ENCODE measurements around the gene BLVRA. TPM values are rescaled to one million over a fixed set of nuclear protein-coding genes. Genes with fewer than 3 reads are reported as not detected.

Gene BLVRA
- total RNA-seq, 1 experiment from 2014 or later = 29.7 TPM

- no peak for TF ChIP-seq ZBTB33 (IDR thresholded peaks at IDR 0.05; ENCODE audit: extremely low read depth, insufficient replicate concordance, low read length)
- no peak for TF ChIP-seq TCF7L2 (IDR thresholded peaks at IDR 0.05; ENCODE audit: borderline replicate concordance, extremely low read depth, insufficient read depth, insufficient read length)
- no peak for TF ChIP-seq MAX (IDR thresholded peaks at IDR 0.05)
- Histone ChIP-seq H3K27me3 (ENCODE audit: insufficient read depth, low read length) (no peaks in the 10 kb centered on the region), H3K9ac (ENCODE audit: low read length) (no peak overlapping the region), H3K79me2 (ENCODE audit: insufficient read depth, low read length) (no peaks in the 10 kb centered on the region), H3K36me3 (ENCODE audit: control insufficient read depth in 1 of 2, insufficient read depth in 2 of 2, low read length in 2 of 2) (no peaks in the 10 kb centered on the region), H3K4me2 (ENCODE audit: low read length) (no peak overlapping the region), H3K27ac (ENCODE audit: low read depth, low read length) (no peak overlapping the region), H3K9me2 (ENCODE audit: insufficient read depth) (no peaks in the 10 kb centered on the region), H3K4me3 (replicated peaks in 1 of 2; ENCODE audit: low read depth in 1 of 2, low read length in 2 of 2) (no peak overlapping the region), H3K4me1 (ENCODE audit: control insufficient read depth in 1 of 2, insufficient read depth in 2 of 2, low read length in 2 of 2) (peaks cover 3 to 5% of the 10 kb centered on the region in 2 experiments; a peak in 1 of 4 replicates), H4K20me1 (ENCODE audit: insufficient read depth) (no peaks in the 10 kb centered on the region), H3K9me3 (ENCODE audit: control insufficient read depth in 1 of 2, insufficient read depth in 1 of 2, low read depth in 1 of 2, low read length in 2 of 2) (no peaks in the 10 kb centered on the region), H2AFZ (ENCODE audit: low read depth, low read length, poor library complexity, severe bottlenecking) (no peak overlapping the region)
- BruUV-seq (replicated peaks) = no TSS peak
- POLR2A ChIA-PET = no interaction called here
- intact Hi-C loops (cut with micrococcal nuclease) = no loop called here
- RAD21 ChIA-PET (ENCODE audit: low non-redundant PET in 1 of 2, low total read pairs in 2 of 2, uncharacterized antibody in 2 of 2, unreplicated experiment in 2 of 2) = no interaction called here
- ATAC-seq = no peak
- CTCF ChIA-PET = no interaction called here
- DNase-seq (ENCODE audit: low read depth, low spot score) = no peak
Observed at GRCh38 chr7:43753271-43753810, 5.1 kb upstream of the BLVRA start.

GRCh38 chr7:43753843-43754242 is 4.6 kb upstream of the BLVRA start:
- no peak overlapping the region for H3K4me3 ChIP-seq (replicated peaks in 1 of 2; ENCODE audit: low read depth in 1 of 2, low read length in 2 of 2)
- DNase-seq (ENCODE audit: low read depth, low spot score) = no peak
- TF ChIP-seq EZH2 (IDR thresholded peaks at IDR 0.05) (no peak), RAD21 (IDR thresholded peaks at IDR 0.05; ENCODE audit: low read depth) (no peak), SRF (IDR thresholded peaks at IDR 0.05; ENCODE audit: low read depth) (no peak), SIN3A (IDR thresholded peaks at IDR 0.05; ENCODE audit: low read depth) (no peak), FOSL1 (IDR thresholded peaks at IDR 0.05; ENCODE audit: low read depth) (no peak)
- H3K4me2 ChIP-seq (ENCODE audit: low read length) = no peak overlapping the region
- no peak overlapping the region for H2AFZ ChIP-seq (ENCODE audit: low read depth, low read length, poor library complexity, severe bottlenecking)
- no peaks in the 10 kb centered on the region for H3K79me2 ChIP-seq (ENCODE audit: insufficient read depth, low read length)
- no peaks in the 10 kb centered on the region for H4K20me1 ChIP-seq (ENCODE audit: insufficient read depth)
- peaks cover 3 to 6% of the 10 kb centered on the region in 2 experiments; a peak in 1 of 4 replicates for H3K4me1 ChIP-seq (ENCODE audit: control insufficient read depth in 1 of 2, insufficient read depth in 2 of 2, low read length in 2 of 2)
- H3K36me3 ChIP-seq (ENCODE audit: control insufficient read depth in 1 of 2, insufficient read depth in 2 of 2, low read length in 2 of 2) = no peaks in the 10 kb centered on the region
- no TSS peak for BruUV-seq (replicated peaks)
- H3K9me2 ChIP-seq (ENCODE audit: insufficient read depth) = no peaks in the 10 kb centered on the region
- ChIA-PET RAD21 (ENCODE audit: low non-redundant PET in 1 of 2, low total read pairs in 2 of 2, uncharacterized antibody in 2 of 2, unreplicated experiment in 2 of 2) (no interaction called here), CTCF (interaction anchor here (0.7 kb wide), 1 partner anchor 171 kb away, joined by 6 read pairs; no protein-coding TSS in a partner anchor), POLR2A (no interaction called here)
- H3K9ac ChIP-seq (ENCODE audit: low read length) = no peak overlapping the region
- ATAC-seq = no peak
- no peaks in the 10 kb centered on the region for H3K9me3 ChIP-seq (ENCODE audit: control insufficient read depth in 1 of 2, insufficient read depth in 1 of 2, low read depth in 1 of 2, low read length in 2 of 2)
- intact Hi-C loops (cut with micrococcal nuclease) = no loop called here
- no peak overlapping the region for H3K27ac ChIP-seq (ENCODE audit: low read depth, low read length)
- H3K27me3 ChIP-seq (ENCODE audit: insufficient read depth, low read length) = no peaks in the 10 kb centered on the region

Data from HCT116 (cell line).